AG09319 (cell line): ENCODE measurements around the gene OCIAD2.
"Not testable (repeated sequence)": the region's sequence is repeated elsewhere in the genome, so short reads cannot be mapped to it uniquely, and the experiment has no call there.

Source experiments
- DNase-seq: peaks from one replicate; pipeline ENCODE4 v3.0.0-alpha.2; 2010; ENCODE audit warnings: low read depth; ENCODE audit errors: extremely low read depth
- TF ChIP-seq, protein P1 (sequence below): IDR thresholded peaks from 2 replicates; pipeline ENCODE4 v1.5.1; 2011; ENCODE audit warnings: low read depth, mild to moderate bottlenecking, inconsistent platforms, low read length, moderate library complexity

Gene OCIAD2

DNA sequence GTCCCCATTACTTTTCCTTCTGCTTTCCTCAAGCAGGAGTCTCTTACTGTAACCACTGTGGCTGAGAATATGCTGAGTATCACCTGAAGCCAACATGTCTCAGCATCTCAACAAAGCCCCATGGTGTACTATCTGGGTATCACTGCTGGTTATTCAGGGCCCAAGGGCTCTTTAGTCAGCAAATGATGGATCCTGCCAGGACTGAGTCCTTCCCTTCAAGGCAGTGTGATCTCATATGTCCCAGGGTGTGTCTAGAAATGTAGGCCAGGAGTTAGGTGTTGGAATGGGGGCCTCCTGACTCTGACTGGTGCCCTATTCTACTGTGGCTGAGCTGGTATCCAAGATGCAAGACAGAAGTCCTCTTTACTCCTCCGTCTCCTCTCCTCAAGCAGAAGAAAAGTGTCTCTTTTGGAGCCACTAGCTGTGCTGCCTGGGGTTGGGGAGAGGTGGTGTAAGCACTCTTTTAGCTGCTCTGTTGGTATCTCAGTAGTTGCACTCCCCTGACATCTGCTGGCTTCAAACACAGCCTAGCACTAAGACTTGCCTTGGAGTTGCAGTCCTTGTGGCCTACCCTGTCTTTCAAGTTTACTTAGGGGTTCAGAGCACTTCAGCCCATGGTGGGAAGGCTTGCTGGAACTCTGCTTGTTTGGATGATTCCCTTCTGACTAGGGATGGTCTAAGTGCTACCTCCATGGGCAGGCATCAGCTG is 28.6 kb downstream of the OCIAD2 start:
- TF ChIP-seq, protein P1, sequence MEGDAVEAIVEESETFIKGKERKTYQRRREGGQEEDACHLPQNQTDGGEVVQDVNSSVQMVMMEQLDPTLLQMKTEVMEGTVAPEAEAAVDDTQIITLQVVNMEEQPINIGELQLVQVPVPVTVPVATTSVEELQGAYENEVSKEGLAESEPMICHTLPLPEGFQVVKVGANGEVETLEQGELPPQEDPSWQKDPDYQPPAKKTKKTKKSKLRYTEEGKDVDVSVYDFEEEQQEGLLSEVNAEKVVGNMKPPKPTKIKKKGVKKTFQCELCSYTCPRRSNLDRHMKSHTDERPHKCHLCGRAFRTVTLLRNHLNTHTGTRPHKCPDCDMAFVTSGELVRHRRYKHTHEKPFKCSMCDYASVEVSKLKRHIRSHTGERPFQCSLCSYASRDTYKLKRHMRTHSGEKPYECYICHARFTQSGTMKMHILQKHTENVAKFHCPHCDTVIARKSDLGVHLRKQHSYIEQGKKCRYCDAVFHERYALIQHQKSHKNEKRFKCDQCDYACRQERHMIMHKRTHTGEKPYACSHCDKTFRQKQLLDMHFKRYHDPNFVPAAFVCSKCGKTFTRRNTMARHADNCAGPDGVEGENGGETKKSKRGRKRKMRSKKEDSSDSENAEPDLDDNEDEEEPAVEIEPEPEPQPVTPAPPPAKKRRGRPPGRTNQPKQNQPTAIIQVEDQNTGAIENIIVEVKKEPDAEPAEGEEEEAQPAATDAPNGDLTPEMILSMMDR: no peak
- no peak for DNase-seq

DNA sequence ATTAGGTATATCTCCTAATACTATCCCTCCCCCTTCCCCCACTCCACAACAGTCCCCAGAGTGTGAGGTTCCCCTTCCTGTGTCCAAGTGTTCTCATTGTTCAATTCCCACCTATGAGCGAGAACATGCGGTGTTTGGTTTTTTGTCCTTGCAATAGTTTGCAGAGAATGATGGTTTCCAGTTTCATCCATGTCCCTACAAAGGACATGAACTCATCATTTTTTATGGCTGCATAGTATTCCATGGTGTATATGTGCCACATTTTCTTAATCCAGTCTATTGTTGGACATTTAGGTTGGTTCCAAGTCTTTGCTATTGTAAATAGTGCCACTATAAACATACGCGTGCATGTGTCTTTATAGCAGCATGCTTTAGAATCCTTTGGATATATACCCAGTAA is 41.9 kb downstream of the OCIAD2 start:
- DNase-seq: not testable (repeated sequence)

DNA sequence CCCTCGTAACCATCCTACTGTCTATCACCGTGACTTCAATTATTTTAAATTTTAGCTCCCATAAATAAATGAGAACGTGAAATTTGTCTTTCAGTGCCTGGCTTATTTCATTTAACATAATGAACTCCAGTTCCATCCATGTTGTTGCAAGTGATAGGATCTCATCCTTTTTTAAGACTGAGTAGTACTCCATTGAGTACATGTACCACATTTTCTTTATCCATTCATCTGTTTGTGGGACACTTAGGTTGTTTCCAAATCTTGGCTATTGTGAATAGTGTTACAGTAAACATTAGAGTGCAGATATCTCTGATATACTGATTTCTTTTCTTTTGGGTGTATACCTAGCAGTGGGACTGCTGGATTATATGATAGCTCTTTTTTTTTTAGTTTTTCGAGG is 42.8 kb downstream of the OCIAD2 start:
- no peak for DNase-seq
- TF ChIP-seq, protein P1: no peak

DNA sequence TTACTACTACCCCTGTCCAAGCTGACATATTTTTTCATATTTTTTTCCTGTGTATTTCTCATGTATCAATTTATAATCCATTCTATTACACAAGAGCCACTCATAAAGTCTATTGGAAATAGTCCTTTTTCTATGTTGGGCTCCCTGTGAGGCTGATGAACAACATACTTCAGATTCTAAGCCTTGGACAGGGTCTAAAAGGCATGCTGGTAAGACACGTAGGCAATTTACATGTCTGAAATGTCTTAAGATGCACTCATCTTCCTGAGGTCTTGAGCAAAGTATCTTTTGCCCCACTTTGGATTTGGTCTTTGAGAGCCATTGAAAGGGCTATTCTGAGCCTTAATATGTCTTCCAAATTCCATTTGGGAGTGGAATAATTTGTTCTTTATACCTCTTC is 43.9 kb downstream of the OCIAD2 start:
- DNase-seq: no peak
- TF ChIP-seq, protein P1: no peak

DNA sequence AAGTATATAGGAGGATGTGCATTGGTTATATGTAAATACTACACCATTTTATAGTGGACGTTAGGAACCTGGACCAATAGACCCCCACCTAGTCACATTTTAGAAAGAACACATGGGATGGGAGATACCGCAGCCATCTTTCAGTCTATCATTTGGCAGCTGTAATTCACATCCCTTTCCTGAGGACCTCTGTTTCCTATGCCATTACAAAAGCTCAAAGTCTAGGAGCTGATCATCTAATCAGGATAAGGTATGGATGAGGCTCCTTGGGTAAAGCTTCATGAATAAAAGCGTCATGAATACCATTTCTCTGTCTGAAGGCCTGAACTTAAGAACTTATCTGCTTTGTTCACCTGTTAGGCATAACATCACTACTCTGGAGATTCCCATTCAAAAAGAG is 44.5 kb downstream of the OCIAD2 start:
- no peak for DNase-seq
- TF ChIP-seq, protein P1: no peak

DNA sequence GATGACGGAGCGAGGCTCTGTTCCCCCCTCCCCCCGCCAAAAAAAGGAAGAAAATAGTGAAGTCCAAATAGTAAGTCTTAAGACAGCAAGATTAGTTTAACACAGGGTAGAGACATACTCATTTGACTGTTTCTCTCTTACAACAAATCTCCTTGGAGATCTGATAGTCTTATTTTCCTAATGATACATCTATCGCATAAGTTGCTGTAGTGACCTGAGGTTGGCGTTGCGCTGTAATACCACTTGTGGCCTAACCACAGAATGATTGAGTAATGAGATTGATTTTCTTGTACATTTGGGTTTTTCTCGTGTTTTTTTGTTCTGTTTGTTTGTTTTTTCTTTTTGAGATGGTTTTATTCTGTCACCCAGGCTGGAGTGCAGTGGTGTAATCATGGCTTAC is 48.4 kb downstream of the OCIAD2 start:
- TF ChIP-seq, protein P1: no peak
- no peak for DNase-seq

DNA sequence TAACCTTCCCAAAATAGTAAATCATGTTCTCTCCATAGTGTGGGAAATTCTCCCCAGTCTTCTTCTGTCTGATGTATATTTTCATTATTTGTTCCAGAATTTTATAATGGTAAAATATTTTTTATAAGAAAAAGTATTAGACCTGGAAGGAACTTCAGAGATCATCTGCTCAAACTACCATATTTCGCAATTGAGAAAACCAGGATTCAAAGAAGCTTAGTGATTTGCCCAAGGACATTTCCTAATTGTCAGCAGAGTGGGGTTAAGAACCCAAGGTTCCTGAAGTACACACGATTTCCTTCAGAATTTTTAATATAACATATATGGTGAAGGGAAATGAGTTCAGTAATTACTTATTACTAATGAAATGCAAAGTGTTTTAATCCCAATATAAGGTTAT is 51.6 kb downstream of the OCIAD2 start:
- TF ChIP-seq, protein P1: no peak
- DNase-seq: no peak

DNA sequence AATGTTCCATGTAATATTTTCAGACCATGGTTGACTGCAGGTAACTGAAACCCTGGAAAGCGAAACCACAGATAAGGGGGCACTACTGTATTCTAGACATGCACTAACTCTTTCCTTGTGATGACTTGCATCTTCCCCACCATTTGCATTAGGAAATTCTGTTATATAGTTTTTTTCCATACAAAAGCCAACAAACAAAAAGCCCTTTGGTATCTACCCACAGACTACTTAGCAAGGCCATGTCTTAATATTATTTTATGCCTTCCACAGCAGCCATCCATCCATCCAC is 52.2 kb downstream of the OCIAD2 start:
- TF ChIP-seq, protein P1: no peak
- no peak for DNase-seq
